ENCODE data around the gene KTI12.

KTI12 gene

GRCh38 chr1:52059888-52060287 lies 26.3 kb upstream of the KTI12 start:
- no peak overlapping the region for H3K27ac ChIP-seq (ENCODE audit: low read length)
- H3K4me3 ChIP-seq (ENCODE audit: low read length): no peak overlapping the region
- peaks cover 4% of the 10 kb centered on the region; the same call in 1 of the 2 replicates for H4K20me1 ChIP-seq (ENCODE audit: insufficient read depth, low read length)
- no peak overlapping the region for H3K9ac ChIP-seq (ENCODE audit: low read length)
- no peaks in the 10 kb centered on the region for H3K27me3 ChIP-seq (replicated peaks; ENCODE audit: insufficient read depth, low read length)
- TF ChIP-seq CTCF (IDR thresholded peaks at IDR 0.05; ENCODE audit: low read length) (no peak), EZH2 (optimal IDR thresholded peaks at IDR 0.05; ENCODE audit: low read depth, low read length) (no peak)
- H3K9me2 ChIP-seq (replicated peaks; ENCODE audit: insufficient read depth, low read length): no peaks in the 10 kb centered on the region
- H3K4me2 ChIP-seq (ENCODE audit: low read depth, low read length): no peak overlapping the region
- peaks cover 13% of the 10 kb centered on the region for H3F3A ChIP-seq (ENCODE audit: insufficient read depth, low read length)
- peaks cover 82% of the 10 kb centered on the region for H3K79me2 ChIP-seq (ENCODE audit: low read length)
- no peaks in the 10 kb centered on the region for H3K9me3 ChIP-seq (replicated peaks; ENCODE audit: insufficient read depth, low read length)
- peaks cover 16% of the 10 kb centered on the region for H3K4me1 ChIP-seq (ENCODE audit: low read length)
- no peak overlapping the region for H2AFZ ChIP-seq (ENCODE audit: low read length)
- DNase-seq: no peak
- no peaks in the 10 kb centered on the region; the same call in 1 of the 2 replicates for H3K36me3 ChIP-seq (replicated peaks; ENCODE audit: insufficient read depth, low read length)

- H3K9me3 ChIP-seq (replicated peaks; ENCODE audit: insufficient read depth, low read length): no peaks in the 10 kb centered on the region
- no peak overlapping the region for H2AFZ ChIP-seq (ENCODE audit: low read length)
- no peak for DNase-seq
- no peaks in the 10 kb centered on the region; the same call in 1 of the 2 replicates for H3K36me3 ChIP-seq (replicated peaks; ENCODE audit: insufficient read depth, low read length)
- no peak overlapping the region for H3K9ac ChIP-seq (ENCODE audit: low read length)
- H3K4me3 ChIP-seq (ENCODE audit: low read length): no peak overlapping the region
- H3K4me1 ChIP-seq (ENCODE audit: low read length): peaks cover 16% of the 10 kb centered on the region
- peaks cover 83% of the 10 kb centered on the region for H3K79me2 ChIP-seq (ENCODE audit: low read length)
- H4K20me1 ChIP-seq (ENCODE audit: insufficient read depth, low read length): peaks cover 4% of the 10 kb centered on the region; the same call in 1 of the 2 replicates
- TF ChIP-seq EZH2 (optimal IDR thresholded peaks at IDR 0.05; ENCODE audit: low read depth, low read length) (no peak), CTCF (IDR thresholded peaks at IDR 0.05; ENCODE audit: low read length) (no peak), EZH2phosphoT487 (IDR thresholded peaks at IDR 0.05; ENCODE audit: low read length) (no peak)
- no peaks in the 10 kb centered on the region for H3K27me3 ChIP-seq (replicated peaks; ENCODE audit: insufficient read depth, low read length)
- H3F3A ChIP-seq (ENCODE audit: insufficient read depth, low read length): peaks cover 13% of the 10 kb centered on the region
- no peaks in the 10 kb centered on the region for H3K9me2 ChIP-seq (replicated peaks; ENCODE audit: insufficient read depth, low read length)
- H3K4me2 ChIP-seq (ENCODE audit: low read depth, low read length): no peak overlapping the region
- H3K27ac ChIP-seq (ENCODE audit: low read length): no peak overlapping the region
These were observed 25.7 kb upstream of the KTI12 start for GRCh38 chr1:52059321-52059720.

- Histone ChIP-seq H3F3A (ENCODE audit: insufficient read depth, low read length) (peaks cover 13% of the 10 kb centered on the region), H3K9ac (ENCODE audit: low read length) (no peak overlapping the region), H3K4me3 (ENCODE audit: low read length) (0 out of 2 replicates have a peak overlapping the region, but pooled peaks have one; percentile 97), H3K9me3 (replicated peaks; ENCODE audit: insufficient read depth, low read length) (no peaks in the 10 kb centered on the region), H3K79me2 (ENCODE audit: low read length) (peaks cover 81% of the 10 kb centered on the region), H3K4me1 (ENCODE audit: low read length) (peaks cover 24% of the 10 kb centered on the region), H3K27ac (ENCODE audit: low read length) (no peak overlapping the region), H3K4me2 (ENCODE audit: low read depth, low read length) (peak overlapping the region; percentile 94; the same call in 1 of the 2 replicates), H3K27me3 (replicated peaks; ENCODE audit: insufficient read depth, low read length) (no peaks in the 10 kb centered on the region), H4K20me1 (ENCODE audit: insufficient read depth, low read length) (no peaks in the 10 kb centered on the region), H3K36me3 (replicated peaks; ENCODE audit: insufficient read depth, low read length) (no peaks in the 10 kb centered on the region; the same call in 1 of the 2 replicates), H3K9me2 (replicated peaks; ENCODE audit: insufficient read depth, low read length) (no peaks in the 10 kb centered on the region), H2AFZ (ENCODE audit: low read length) (no peak overlapping the region)
- TF ChIP-seq EZH2 (optimal IDR thresholded peaks at IDR 0.05; ENCODE audit: low read depth, low read length) (no peak), EZH2phosphoT487 (IDR thresholded peaks at IDR 0.05; ENCODE audit: low read length) (no peak), CTCF (IDR thresholded peaks at IDR 0.05; ENCODE audit: low read length) (no peak)
- DNase-seq: no peak
These were observed 24.3 kb upstream of the KTI12 start for GRCh38 chr1:52057876-52058415.

Data from MM.1S (cell line).